HG02763 (cell line): ENCODE results near the gene TBC1D3L.
"Not testable (repeated sequence)": the region's sequence is repeated elsewhere in the genome, so short reads cannot be mapped to it uniquely, and the experiment has no call there.

Experiments used
- ATAC-seq: cut with Tn5 transposase; IDR thresholded peaks from one replicate; pipeline ENCODE4 v1.9.1; 2021; ENCODE audit warnings: mild to moderate bottlenecking, moderate library complexity; ENCODE audit not compliant: unreplicated experiment

The TBC1D3L gene

DNA sequence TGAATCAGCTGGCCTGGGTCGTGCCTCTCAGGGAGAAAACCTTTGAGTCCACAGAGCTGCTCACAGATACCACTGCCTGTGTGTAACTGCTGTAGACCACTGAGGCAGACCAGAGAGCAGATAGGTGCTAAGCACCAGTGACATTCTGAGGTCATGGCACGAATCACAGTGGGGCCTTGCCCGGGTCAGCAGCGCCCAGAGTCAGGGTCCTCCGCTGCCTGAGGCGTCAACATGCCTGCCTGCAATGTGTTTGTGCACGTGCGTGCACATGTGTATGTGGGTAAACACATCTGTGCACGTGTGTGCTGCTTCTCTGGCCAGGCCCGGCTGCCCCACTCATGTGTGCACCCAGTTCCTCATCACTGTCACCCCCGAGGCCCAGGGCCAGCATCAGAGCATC is at the start of gene TBC1D3L:
TBC1D3L (minus strand) TSS at position 101 of the 400 bp plus-strand sequence. CDS start 1,540 bp downstream, outside the sequence.
- not testable (repeated sequence) for ATAC-seq

GRCh38 chr17:38003676-38004075 is 14.8 kb upstream of the TBC1D3L start, which contains the start of gene TBC1D3D:
Gene TBC1D3D, plus strand, starts transcription at chr17:38003976. Its CDS starts 1,585 bp downstream, at chr17:38005561.
- ATAC-seq, result not testable (repeated sequence)
